ENCODE data around the gene TRIM28.

- TF ChIP-seq EZH2 (IDR thresholded peaks at IDR 0.05; ENCODE audit: borderline replicate concordance, low read depth, low read length, severe bottlenecking) = no peak
- TF ChIP-seq, protein P1, sequence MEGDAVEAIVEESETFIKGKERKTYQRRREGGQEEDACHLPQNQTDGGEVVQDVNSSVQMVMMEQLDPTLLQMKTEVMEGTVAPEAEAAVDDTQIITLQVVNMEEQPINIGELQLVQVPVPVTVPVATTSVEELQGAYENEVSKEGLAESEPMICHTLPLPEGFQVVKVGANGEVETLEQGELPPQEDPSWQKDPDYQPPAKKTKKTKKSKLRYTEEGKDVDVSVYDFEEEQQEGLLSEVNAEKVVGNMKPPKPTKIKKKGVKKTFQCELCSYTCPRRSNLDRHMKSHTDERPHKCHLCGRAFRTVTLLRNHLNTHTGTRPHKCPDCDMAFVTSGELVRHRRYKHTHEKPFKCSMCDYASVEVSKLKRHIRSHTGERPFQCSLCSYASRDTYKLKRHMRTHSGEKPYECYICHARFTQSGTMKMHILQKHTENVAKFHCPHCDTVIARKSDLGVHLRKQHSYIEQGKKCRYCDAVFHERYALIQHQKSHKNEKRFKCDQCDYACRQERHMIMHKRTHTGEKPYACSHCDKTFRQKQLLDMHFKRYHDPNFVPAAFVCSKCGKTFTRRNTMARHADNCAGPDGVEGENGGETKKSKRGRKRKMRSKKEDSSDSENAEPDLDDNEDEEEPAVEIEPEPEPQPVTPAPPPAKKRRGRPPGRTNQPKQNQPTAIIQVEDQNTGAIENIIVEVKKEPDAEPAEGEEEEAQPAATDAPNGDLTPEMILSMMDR (IDR thresholded peaks at IDR 0.05; ENCODE audit: borderline replicate concordance, extremely low read depth, low read length, poor library complexity, severe bottlenecking) = no peak
Measured at GRCh38 chr19:58516246-58516836, 27.5 kb upstream of the TRIM28 start.
